ENCODE data around the gene YBEY. TPM values are rescaled to one million over a fixed set of nuclear protein-coding genes. Genes with fewer than 3 reads are reported as not detected.
A peak's percentile ranks its signal among the peaks of the same experiment; 100 is the strongest.

YBEY gene
- total and polyA plus RNA-seq, 12 donors, result 11.9 to 25.7 (median 16.7) TPM

DNA sequence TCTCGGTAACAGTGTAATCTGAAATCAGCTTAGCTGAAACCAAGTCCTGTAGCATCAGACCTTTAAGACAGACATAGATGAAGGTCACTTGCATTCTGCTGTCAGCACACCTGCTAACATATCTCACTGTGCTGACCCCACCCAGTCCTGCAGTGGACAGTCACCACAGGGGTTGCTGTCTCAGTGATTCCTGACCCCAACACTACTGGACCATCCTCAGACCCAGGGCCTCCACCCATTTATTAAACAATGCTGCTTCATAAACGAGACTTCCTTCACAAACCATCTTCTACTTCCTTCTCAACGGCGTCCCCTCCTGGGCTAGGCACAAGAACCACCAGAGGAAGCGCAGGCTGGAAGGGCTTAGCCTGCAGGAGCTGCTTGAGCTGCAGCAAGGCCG is 39.8 kb upstream of the YBEY start:
- intact Hi-C loops (cut with DNase I), result no loop called here
- ATAC-seq (no peak), DNase-seq (no peak)
- H3K27ac ChIP-seq, result no peak overlapping the region
- 84 to 85% methylated on average over 6 of the region's 6 CpGs for WGBS, 2 donors
- no peaks in the 10 kb centered on the region for H3K9me3 ChIP-seq
- TF ChIP-seq, protein P1, sequence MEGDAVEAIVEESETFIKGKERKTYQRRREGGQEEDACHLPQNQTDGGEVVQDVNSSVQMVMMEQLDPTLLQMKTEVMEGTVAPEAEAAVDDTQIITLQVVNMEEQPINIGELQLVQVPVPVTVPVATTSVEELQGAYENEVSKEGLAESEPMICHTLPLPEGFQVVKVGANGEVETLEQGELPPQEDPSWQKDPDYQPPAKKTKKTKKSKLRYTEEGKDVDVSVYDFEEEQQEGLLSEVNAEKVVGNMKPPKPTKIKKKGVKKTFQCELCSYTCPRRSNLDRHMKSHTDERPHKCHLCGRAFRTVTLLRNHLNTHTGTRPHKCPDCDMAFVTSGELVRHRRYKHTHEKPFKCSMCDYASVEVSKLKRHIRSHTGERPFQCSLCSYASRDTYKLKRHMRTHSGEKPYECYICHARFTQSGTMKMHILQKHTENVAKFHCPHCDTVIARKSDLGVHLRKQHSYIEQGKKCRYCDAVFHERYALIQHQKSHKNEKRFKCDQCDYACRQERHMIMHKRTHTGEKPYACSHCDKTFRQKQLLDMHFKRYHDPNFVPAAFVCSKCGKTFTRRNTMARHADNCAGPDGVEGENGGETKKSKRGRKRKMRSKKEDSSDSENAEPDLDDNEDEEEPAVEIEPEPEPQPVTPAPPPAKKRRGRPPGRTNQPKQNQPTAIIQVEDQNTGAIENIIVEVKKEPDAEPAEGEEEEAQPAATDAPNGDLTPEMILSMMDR (IDR thresholded peaks at IDR 0.05), result no peak
- H3K4me1 ChIP-seq, result peaks cover 0 to 5% (median 0%) of the 10 kb centered on the region in 9 donors
- peaks cover 0 to 100% (median 57%) of the 10 kb centered on the region in 9 donors for H3K36me3 ChIP-seq
- no peak overlapping the region for H3K4me3 ChIP-seq
- H3K27me3 ChIP-seq, result no peaks in the 10 kb centered on the region

DNA sequence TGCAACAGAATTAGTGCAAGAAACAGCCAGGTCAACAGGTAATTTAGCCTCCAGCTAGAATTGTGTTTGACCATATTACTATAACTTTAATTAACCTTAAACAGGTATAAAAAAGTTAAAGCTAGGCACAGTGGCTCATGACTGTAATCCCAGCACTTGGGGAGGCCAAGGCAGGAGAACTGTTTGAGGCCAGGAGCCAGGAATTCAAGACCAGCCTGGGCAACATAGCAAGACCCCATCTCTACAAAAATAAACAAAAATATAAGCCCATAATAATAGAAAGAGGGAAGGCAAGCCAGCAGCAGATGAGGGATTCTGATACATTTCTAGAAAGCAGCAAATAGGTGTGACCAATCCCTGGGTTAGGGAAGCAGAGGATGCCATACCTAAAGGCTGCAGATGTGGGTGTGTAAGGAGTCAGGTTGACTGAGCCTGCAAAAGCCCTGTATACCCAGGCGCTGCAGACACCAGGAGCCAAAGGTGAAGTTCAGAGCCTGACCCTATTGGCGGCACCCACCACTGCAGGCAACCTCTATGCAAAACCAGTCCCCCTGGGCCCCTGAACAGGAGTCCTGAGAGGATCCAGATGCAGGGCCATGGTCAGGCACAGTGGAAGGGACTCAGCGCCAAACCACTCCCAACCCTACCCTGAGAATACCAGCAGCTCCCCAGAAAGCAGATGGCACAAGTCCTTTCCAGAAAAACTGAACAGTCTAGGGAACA is 38.3 kb upstream of the YBEY start:
- H3K9me3 ChIP-seq, result no peaks in the 10 kb centered on the region
- H3K36me3 ChIP-seq, result peaks cover 0 to 100% (median 62%) of the 10 kb centered on the region in 9 donors
- no peak overlapping the region for H3K27ac ChIP-seq
- intact Hi-C loops (cut with DNase I), result no loop called here
- DNase-seq (no peak), ATAC-seq (peak in 1 of 8 donors; percentile 29)
- TF ChIP-seq, protein P1 (IDR thresholded peaks at IDR 0.05), result no peak
- H3K4me1 ChIP-seq, result peaks cover 0 to 5% (median 0%) of the 10 kb centered on the region in 9 donors
- 98 to 100% methylated on average over 3 of the region's 3 CpGs for WGBS, 2 donors
- H3K27me3 ChIP-seq, result no peaks in the 10 kb centered on the region
- no peak overlapping the region for H3K4me3 ChIP-seq

DNA sequence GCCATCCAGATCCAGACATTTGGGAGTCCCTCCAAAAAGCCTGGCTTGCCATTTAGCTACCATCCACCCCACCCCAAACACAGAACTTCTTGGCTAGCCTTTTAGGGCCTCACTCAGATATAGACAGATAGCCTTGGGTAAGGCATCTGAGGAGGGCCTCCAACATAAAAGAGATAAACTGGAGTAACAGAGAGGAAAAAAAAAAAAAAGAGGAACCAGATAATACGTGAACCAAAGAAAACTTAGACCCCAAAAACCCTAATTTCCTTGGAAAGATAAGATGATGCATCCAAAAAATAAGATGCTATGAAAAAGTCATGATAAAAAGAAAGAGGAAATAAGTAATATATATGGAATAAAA is 37.7 kb upstream of the YBEY start:
- Histone ChIP-seq H3K27me3 (no peaks in the 10 kb centered on the region), H3K27ac (no peak overlapping the region), H3K9me3 (no peaks in the 10 kb centered on the region), H3K4me3 (no peak overlapping the region), H3K4me1 (peaks cover 0 to 5% (median 0%) of the 10 kb centered on the region in 9 donors), H3K36me3 (peaks cover 0 to 100% (median 62%) of the 10 kb centered on the region in 9 donors)
- no peak for ATAC-seq
- WGBS, 2 donors, result 80 to 93% methylated on average over 1 of the region's 1 CpG
- TF ChIP-seq, protein P1 (IDR thresholded peaks at IDR 0.05), result no peak
- no peak for DNase-seq
- intact Hi-C loops (cut with DNase I), result no loop called here

DNA sequence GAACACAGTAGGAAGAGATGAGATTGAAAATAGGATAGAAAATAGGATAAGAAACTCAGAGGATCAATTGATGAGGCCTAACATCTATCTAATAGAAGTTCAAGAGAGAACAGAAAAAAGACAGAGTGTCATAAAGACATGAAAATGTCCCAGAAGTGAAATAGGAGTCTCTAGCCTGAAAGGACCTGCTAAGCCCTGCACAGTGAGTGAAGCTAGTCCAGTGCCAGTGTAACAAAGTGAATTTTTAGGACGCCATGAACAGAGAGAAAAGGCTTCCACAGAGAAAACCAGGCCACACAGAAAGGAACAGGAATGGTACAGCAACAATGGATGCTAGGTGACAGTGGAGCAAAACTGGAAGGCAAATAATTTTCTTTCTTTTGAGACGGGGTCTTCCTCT is 37.3 kb upstream of the YBEY start:
- H3K27ac ChIP-seq, result no peak overlapping the region
- H3K4me3 ChIP-seq, result no peak overlapping the region
- H3K4me1 ChIP-seq, result peaks cover 0 to 5% (median 0%) of the 10 kb centered on the region in 9 donors
- 91 to 93% methylated on average over 2 of the region's 2 CpGs for WGBS, 2 donors
- TF ChIP-seq, protein P1 (IDR thresholded peaks at IDR 0.05), result no peak
- intact Hi-C loops (cut with DNase I), result no loop called here
- H3K36me3 ChIP-seq, result peaks cover 0 to 100% (median 62%) of the 10 kb centered on the region in 9 donors
- ATAC-seq (no peak), DNase-seq (no peak)
- H3K9me3 ChIP-seq, result no peaks in the 10 kb centered on the region
- H3K27me3 ChIP-seq, result no peaks in the 10 kb centered on the region

Data from heart right ventricle (tissue), 16 donors.